HG02623 (cell line): ENCODE measurements around the gene SH2D7.

ENCODE experiments used
- ATAC-seq: cut with Tn5 transposase; IDR thresholded peaks from one replicate; pipeline ENCODE4 v1.9.1; 2021; ENCODE audit warnings: moderate library complexity; ENCODE audit not compliant: unreplicated experiment

The SH2D7 gene

DNA sequence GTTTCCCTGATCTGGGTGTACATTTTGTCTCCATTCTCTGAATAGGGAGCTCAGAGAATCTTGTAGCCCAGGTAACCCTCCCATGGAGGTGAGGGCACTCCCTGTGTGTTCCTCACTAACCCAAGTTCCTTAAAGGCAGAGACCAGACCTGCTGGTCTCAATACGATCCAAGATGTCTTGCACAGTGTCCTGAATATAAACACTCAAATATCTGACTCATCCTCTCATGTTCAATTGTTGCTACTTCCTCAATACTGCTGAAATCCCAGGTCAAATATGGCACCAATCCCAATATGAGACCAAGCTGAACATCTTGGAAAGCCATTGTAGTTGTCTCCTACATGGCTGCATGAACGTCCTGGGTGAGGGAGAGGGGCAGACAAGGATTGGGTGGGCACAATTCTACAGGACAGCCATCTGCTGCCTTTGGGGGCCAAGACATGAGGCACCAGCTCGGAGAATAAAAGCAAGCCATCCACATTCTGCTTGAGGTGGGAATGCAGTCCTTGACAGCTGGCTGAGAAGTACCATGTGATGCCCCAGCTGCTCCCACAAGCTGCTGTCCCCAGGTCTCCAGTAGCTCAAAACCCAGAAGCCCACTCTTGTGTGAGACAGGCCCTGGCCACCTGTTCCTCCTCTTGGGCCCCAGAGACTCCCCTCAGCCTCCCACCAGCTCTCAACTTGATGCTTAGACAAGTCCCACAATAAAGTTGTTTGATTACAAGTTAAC, 33.1 kb upstream of the SH2D7 start:
- no peak for ATAC-seq

- ATAC-seq, result no peak
Measured at GRCh38 chr15:78060232-78060631, 32.1 kb upstream of the SH2D7 start.

DNA sequence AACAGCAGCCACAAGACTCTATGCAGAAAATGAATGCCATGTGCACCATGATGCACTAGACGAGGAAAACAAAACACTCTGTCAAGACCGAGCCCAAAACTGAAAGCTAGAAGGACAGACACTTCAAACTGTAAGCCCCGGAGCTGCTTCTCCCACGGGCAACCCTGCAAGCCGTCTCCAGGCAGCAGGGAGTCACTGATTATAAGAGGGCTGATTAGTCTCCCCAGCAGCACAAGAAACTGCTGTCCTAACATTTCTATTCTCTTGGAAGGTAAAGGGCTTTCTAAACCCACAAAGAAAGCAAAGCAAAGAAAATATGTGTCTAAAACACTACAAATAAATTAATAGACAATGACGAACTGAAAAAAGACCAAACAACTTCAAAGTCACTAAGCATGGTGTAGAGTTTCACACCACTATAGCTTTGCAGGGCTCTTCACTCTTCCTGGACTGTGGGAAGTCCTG, 30.4 kb upstream of the SH2D7 start:
- ATAC-seq, result no peak

GRCh38 chr15:78063217-78063616, 29.1 kb upstream of the SH2D7 start:
- no peak for ATAC-seq

DNA sequence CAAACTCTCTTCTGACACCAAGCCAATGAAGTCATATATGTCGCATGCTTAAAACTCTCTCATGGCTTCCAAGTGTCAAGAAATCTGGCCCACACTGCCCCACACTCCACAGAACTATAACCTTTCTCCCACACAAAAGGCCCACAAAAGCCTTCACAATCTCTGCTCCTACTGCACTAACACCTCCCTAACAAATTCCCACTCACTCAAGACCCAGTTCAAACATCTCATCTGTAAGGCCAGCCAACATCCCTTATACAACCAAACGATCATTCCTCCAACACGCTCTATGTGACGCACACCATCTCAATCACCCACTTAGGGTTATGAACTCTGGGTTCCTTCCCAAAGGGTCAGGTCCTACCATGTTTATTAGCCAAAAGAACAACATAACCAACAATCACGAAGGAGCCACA, 28.4 kb upstream of the SH2D7 start:
- ATAC-seq, result no peak

DNA sequence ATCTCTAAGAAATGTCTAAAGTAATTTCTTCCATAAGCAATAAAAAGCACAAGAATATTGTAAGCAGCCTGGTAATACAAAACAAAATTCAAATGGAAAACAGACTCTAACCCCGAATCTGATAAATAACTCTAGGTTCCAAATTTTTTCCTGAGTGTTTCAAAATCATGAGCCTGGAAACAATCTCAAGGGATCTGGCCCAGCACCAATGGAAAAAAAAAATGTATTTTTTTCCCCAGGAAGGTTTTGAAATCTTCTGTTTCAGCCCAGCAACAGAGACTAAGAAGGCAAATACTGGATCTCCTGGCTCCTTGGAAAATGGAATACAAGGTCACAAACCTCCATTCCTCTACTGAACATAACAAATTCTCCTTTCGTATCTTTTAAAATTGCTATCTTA, 27.8 kb upstream of the SH2D7 start:
- no peak for ATAC-seq

- ATAC-seq, result no peak
Measured at GRCh38 chr15:78065284-78065872, 27.0 kb upstream of the SH2D7 start.

- ATAC-seq, result no peak
Measured at GRCh38 chr15:78065973-78066946, 26.1 kb upstream of the SH2D7 start.

- ATAC-seq, result no peak
Measured at GRCh38 chr15:78067328-78068228, 24.8 kb upstream of the SH2D7 start.

DNA sequence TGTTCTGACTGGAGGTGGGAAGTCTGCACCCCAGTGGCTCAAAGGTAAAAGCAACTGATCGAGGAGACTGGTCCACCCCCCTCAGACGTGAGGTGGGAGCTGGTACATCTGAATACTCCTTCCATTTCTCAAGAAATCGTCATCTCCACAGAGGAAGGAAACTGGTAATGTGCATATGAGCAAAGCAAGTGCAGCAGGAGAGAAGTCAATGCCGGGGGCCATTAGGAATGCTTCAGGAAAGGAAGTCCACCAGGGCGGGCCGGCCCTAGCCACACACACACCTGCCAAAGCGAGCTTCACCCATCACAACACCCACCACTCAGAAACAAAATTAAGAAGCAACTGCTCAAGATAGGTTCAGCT, 23.3 kb upstream of the SH2D7 start:
- no peak for ATAC-seq

DNA sequence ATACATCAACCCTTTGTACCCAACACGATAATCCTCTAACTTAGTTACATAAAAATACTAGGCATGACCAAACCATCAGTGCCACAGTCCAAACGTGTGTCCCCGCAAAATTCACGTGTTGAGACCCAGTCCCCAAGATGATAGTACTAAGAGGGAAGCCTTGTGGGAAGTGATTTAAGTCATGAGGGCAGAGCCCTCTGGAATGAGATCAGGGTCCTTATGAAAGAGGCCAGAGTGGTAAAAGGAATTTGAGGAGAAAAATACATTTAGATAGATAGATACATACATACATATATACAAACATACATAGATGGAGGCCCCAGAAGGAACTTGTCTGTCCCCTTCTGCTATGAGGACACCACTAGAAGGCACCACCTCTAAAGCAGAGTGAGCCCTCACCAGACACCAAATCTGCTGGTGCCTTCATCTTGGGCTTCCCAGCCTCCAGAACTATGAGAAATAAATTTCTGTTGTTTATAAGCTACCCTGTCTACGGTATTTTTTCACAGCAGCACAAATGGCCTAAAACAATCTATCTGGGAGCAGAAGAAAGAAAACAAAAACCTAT, 22.8 kb upstream of the SH2D7 start:
- no peak for ATAC-seq

- no peak for ATAC-seq
Measured at GRCh38 chr15:78070049-78070700, 22.2 kb upstream of the SH2D7 start.

GRCh38 chr15:78071383-78071782, 21.0 kb upstream of the SH2D7 start:
- ATAC-seq, result no peak

GRCh38 chr15:78072080-78072892, 20.1 kb upstream of the SH2D7 start:
- ATAC-seq, result no peak

GRCh38 chr15:78073046-78073787, 19.1 kb upstream of the SH2D7 start:
- ATAC-seq, result no peak

- ATAC-seq, result no peak
Measured at GRCh38 chr15:78075490-78076230, 16.7 kb upstream of the SH2D7 start.

DNA sequence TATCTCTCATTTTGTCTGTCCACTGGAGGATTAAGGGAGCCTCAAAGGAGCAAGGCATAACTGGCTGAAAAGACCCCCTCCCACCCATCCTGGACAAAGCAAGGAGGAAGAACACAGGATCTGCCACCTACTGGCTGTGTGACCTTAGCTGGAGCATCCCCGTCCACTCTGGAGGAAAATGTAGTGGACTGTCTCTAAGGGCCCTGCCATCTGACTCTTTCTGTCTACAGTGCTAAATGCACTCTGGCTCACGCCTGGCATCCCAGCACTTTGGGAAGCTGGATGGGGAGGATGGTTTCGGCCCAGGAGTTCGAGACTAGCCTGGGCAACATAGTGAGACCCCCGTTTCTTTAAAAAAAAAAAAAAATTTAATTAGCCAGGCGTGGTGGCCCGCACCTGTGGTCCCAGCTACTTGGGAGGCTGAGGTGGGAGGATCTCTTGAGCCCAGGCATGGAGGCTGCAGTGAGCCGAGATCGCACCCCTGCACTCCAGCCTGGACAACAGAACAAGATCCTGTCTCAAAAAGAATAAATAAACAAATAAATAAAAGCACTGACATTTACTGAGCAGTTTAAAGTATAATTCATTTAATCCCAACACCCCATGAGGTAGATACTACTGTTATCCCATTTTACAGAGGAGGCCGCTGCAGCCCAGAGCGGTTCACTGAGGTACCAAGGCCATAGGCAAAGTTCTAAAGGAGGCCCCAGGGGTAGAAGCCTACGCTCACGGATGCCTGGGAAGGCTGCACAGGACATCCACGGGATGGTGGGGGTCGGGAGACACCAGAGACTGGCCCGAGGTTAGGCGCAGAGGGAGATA, 15.9 kb upstream of the SH2D7 start:
- no peak for ATAC-seq
